NCI-H82 (cell line): ENCODE data around the gene PRKAR1B.
"Not testable (repeated sequence)": the region's sequence is repeated elsewhere in the genome, so short reads cannot be mapped to it uniquely, and the experiment has no call there.

Experiments
- DNase-seq: peaks from one replicate; lab custom pipeline; 2025; lab: John Stamatoyannopoulos, UW

The PRKAR1B gene

GRCh38 chr7:619368-619840 lies 107.7 kb downstream of the PRKAR1B start:
- DNase-seq, result no peak

- no peak for DNase-seq
These were observed 108.3 kb downstream of the PRKAR1B start for GRCh38 chr7:618539-619367.

DNA sequence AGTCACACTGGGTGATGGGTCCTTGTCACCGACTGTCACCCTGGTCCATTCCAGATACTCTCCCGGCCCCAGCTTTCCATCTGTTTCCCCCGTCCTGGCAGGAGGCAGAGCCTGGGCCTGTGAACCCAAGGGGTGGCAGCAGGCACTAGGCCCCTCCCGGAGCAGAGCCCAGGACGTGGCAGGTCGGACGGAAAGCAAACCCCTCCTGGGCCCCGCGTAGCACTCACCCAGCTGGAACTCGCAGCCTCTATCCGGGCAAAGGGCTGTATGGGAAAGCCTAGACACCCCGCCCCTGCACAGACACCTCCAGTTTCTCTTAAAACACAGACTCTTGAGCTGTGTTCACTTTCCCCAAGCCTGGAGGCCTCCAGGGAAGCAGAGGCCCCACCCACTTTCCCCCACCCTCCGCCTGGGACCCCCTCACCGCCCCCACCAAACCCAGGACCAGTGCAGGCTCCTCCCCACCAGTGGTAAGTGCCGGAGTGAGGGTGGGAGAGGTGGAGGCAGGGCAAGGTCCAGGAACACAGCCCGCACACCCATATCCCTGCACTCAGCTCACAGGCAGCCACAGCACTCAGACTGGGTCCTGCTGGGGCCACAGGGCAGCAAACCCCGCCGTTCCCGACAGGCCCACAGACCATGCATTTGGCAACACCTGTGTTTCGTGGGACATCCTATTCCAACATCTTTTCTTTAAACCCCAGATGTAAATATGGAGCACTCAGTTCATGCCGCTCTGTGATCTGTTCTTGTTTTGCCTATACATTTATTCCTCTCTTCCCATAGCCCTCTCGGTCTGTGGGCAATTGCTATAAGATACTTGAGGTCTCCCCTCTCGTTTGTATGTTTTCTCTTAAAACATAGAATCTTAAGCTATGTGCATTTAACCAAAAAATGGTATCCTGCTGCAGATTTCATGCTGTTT lies 109.2 kb downstream of the PRKAR1B start:
- no peak for DNase-seq

DNA sequence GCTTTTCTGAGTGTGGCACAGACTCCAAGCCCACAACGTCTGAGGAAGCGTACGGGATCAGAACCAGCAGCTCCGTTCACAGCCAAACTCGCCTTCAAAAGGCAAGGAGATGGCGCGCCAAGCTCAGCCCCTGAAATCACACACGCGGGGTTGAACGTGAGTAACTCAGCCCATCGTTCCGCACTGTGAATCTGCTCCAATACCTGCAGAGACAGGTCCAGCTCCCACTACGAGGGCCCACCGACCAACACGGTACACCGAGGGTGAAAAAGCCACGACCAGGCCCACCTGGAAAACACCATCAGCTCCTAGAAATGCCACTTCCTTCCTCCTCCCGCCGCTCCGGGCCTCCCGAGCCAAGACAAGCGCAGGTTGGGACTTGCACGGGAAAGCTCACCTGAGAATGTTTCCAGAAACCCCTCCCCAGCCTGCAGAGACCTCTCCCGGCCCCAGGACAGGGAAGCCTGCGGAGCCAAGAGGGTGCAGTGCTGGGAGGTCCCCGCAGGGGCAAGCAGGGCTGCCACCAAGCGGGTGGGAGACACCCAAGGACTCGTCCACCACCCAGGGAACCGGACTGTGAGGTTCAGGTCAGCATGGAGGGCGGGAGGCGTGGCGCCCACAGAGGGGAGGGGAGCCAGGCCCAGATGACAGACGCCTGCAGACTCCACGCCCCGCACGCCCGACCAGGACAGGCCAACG lies 113.5 kb downstream of the PRKAR1B start:
- no peak for DNase-seq

- not testable (repeated sequence) for DNase-seq
These were observed 115.2 kb downstream of the PRKAR1B start for GRCh38 chr7:611837-612236.

- DNase-seq, result no peak
These were observed 115.7 kb downstream of the PRKAR1B start for GRCh38 chr7:611281-611810.

DNA sequence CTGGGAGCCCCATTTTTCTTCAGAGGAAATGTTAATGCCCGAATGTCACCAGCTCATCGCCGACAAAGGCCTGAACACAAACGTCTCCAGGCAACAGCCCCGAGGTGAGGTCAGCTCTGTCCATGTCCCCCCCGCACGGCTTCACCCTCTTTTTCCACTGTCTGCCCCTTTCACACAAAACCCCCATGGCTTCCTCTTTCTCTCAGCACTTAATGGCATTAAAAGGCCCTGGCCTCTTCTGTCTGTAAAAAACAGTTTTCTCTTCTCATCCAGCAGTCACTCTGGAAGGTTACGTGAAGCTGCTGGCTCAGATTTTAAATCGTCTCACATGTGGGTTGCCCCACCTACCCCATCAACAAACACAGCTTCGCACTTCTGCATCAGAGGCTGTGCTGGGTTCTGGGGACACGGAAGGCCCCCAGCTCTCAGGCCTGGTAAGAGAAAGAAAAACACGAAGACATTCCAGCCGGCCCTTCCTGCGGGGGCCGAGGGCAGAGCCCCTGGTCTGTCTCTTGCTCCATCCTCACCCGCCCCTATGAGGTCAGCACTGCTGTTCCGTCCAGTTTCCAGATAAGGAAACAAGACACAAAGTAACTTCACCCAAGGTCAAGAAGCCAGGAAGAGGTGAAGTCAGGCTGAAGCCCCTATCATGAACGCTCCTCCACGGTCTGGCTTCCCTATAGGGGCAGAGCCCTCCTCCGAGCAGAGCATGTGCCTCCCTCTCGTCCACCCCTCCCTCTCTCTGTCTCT lies 116.4 kb downstream of the PRKAR1B start:
- no peak for DNase-seq

DNA sequence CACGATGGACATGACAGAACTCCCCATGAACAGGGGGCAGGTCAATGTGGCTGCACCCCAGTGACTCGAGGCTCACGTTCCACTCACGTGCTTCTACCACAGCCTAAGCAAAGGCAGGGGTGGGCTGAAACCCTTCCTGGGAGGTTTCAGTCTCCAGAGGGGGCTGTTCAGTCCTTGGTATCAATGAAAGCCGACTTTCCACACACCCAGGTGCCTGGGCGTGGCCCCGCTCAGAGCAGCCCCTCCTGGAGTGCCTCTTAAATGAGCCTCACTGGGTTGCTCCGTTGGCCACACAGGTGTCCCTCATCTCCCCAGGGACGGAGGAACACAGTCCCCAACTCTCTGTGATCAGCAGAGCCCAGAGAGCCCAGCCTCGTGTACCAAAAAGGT lies 116.9 kb downstream of the PRKAR1B start:
- no peak for DNase-seq

DNA sequence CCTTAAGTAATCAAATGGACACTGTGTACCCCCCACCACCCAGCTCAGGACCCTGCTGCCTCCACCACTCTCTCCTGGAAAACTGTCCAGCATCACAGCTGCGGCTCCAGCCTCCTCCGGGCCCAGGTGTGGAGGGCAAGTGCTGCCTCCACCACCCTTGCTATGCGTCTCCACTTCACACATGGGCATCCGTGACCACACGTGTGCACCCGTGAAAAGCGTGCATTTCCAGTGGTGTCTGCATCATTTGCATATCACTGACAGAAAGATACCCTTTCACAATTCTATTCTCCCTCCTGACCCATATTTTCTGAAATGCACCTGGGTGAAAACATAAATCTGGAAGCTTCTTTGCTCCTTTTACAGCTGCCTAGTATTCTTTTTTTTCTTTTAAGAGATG lies 117.7 kb downstream of the PRKAR1B start:
- DNase-seq, result no peak

DNA sequence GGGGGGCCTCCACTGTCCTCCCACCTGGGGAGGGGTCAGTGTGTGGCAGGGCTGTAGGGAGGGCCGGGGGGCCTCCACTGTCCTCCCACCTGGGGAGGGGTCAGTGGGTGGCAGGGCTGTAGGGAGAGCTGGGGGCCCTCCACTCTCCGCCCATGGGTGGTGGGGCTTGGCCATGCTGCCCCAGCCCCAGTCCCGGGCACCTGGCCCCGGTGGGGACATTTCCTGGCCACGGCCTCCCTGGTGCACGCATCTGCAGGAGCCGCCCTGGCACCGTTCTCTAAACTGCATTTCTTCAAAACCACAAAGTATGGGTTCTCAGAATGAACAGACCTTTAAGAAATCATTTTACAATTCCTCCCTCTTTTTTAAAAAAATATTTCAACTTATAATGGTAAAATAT lies 118.1 kb downstream of the PRKAR1B start:
- no peak for DNase-seq

DNA sequence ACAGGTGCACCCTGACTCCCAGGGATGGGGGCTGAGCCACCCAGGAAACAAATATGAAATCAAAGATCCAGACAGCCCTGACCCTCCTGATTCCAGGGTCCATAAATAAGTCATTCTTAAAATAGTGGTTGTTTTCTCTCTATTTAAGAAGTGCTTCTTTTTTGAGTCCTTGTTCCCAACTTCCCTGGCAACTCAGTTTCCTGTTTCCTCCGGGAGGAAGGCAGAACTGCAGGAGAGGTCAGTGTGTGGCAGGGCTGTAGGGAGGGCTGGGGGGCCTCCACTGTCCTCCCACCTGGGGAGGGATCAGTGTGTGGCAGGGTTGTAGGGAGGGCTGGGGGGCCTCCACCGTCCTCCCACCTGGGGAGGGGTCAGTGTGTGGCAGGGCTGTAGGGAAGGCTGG lies 118.7 kb downstream of the PRKAR1B start:
- no peak for DNase-seq

DNA sequence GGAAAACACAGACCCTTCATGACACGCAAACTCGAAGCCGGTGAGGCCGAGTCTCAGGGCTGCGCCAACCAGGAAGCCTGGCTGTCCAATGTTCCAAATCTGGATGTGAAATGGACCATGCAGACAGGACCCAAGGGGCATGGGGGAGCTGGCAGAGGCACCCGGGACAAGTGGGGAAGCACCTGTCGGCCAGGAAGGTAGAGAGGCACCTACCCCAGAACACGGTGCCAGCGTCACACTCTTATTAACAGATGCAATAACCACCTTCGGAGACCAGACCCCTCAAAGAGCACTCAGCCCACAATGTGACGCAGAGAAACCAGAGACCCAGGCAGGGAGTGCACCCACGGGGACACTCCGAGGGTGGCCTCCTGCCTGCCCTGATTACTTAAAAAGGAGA lies 119.1 kb downstream of the PRKAR1B start:
- no peak for DNase-seq

DNA sequence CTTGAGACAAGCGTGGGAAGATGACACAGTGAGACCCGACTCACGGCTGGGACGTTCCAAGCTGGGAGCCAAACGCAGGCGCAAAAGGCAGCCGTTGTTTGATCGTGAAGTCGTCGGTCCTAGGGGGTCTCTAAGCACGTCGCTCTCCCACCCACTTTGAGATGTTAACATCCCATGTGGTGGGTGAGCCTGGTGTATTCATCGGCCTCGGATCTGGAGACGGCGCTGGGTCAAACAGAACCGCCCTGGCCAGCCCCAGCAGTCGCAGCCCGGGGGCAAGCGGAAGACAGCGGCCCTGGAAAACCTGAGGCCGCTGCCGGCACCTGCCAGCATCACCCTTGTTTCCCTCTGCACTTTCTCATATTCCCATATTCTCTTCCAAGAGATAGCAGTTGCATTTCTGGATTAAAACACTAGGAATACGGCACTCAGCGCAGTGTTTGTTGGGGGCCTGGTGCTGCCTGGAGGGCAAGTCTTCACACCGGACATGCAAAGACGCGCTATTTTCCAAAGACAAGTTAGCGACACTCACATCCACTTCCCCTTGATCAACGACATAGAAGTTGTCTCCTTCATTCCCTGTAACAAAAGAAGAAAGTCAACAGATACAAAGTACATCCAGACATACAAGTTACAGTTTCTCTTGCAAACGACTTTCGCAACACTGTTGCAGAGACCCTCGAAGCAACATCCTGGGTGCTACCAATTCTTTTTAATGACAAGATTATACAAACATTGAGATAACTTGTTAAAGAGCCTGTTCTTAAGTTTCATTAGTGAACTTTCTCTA lies 121.2 kb downstream of the PRKAR1B start:
- DNase-seq, result no peak

DNA sequence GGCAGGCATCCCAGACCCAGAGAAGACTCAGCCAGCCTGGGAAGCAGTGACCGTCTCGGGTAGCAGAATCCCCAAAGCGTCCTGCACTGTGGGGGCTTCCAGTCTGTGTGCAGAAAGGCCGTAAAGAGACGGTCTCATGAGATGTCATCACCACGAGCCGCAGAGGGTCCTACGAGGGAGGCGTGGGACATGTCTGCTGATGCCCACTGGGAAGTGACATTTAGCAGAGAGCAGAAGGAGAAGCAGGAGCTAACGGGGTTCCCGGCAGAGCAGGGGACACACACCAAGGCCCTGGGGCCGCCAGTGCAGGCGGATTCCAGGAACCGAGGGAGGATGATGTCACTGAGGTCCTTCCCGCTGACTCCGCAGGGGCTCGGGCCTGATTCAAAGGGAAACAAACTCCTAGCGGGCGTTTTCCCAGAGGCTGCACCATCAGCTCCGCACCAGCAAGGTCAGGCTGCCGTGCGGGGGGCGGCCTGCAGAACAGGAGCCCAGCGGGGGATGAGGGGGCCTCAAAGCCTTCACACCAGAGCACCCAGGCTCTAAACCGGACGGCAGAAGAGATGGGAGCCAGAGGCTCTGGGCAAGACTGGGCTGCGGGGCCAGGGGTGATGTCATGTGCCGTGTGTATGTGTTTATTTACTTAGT lies 122.1 kb downstream of the PRKAR1B start:
- no peak for DNase-seq

DNA sequence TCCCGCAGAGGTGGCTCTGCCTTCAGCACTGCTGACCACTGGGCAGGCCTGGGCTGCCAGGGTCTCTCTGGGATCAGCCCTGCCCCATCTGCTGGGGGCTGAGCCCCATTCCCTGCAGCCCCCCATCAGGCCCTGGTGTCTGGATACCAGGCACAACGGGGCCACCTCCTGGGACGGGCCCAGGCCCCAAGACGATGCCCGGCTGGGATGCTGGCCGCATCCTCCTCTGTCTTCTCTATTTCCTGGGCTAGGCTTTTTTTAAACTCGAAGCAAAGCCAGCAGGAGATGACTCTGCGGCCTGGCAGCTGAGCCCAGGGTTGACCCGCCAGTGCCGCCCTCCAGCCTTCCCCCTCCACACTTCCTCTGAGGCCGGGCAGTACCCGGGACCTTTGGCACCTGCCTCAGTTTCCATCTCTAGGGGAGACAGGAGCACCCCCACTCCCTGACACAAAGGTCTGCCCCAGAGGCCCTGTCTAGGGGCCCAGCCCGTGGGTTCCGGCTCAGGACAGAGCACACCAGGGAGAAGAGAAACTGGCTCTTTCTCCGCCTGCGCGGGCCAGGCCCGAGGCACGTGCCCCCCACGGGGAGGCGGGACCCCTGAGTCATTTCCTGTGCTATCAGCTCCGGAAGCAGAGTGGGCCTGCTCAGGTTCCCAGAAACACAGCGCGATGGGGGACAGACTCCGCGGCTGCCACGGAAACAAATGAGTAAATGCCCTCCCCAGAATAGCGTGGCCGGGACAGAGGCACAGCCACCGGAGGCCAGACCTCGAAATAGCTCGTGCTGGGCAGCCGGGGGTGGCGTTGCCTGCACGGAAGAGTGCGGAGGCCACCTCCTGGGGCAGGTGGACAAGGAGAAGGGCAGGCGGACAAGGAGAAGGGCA lies 122.8 kb downstream of the PRKAR1B start:
- no peak for DNase-seq

GRCh38 chr7:603152-603951 lies 123.7 kb downstream of the PRKAR1B start:
- DNase-seq, result no peak

- no peak for DNase-seq
These were observed 124.5 kb downstream of the PRKAR1B start for GRCh38 chr7:602341-603141.
